Activated CD4-positive, alpha-beta T cell treated with anti-CD3 and anti-CD28 coated beads, Interleukin-10, Interleukin-2, amounts not matched to agents 100 ng/mL and 50 ng/mL, durations not matched to agents 16 hours and 8 hours (primary cell): ENCODE data around the gene DFFB.

Experiments
- DNase-seq: peaks from one replicate; pipeline ENCODE4 v3.0.0-alpha.2; 2020

Gene DFFB

GRCh38 chr1:3879099-3879498 lies 21.8 kb downstream of the DFFB start:
- no peak for DNase-seq

- DNase-seq, result no peak
These were observed 22.6 kb downstream of the DFFB start for GRCh38 chr1:3879787-3880428.

GRCh38 chr1:3880429-3881192 lies 23.3 kb downstream of the DFFB start:
- DNase-seq, result no peak

GRCh38 chr1:3881193-3881480 lies 23.9 kb downstream of the DFFB start:
- no peak for DNase-seq

GRCh38 chr1:3883194-3883925 lies 26.1 kb downstream of the DFFB start:
- no peak for DNase-seq

- DNase-seq, result no peak
These were observed 27.7 kb downstream of the DFFB start for GRCh38 chr1:3884966-3885365.

- no peak for DNase-seq
These were observed 28.3 kb downstream of the DFFB start for GRCh38 chr1:3885611-3886010.

GRCh38 chr1:3886106-3886670 lies 28.9 kb downstream of the DFFB start:
- no peak for DNase-seq

- DNase-seq, result no peak
These were observed 29.4 kb downstream of the DFFB start for GRCh38 chr1:3886691-3887090.

- no peak for DNase-seq
These were observed 31.0 kb downstream of the DFFB start for GRCh38 chr1:3888301-3888700.

- DNase-seq, result peak; percentile 14
These were observed 32.7 kb downstream of the DFFB start for GRCh38 chr1:3889936-3890335.

GRCh38 chr1:3890389-3891328 lies 33.4 kb downstream of the DFFB start:
- DNase-seq, result peak; percentile 68

GRCh38 chr1:3891329-3891865 lies 34.1 kb downstream of the DFFB start:
- no peak for DNase-seq

GRCh38 chr1:3892748-3893147 lies 35.5 kb downstream of the DFFB start:
- DNase-seq, result no peak

- no peak for DNase-seq
These were observed 35.9 kb downstream of the DFFB start for GRCh38 chr1:3893190-3893589.

- no peak for DNase-seq
These were observed 37.5 kb downstream of the DFFB start for GRCh38 chr1:3894626-3895278.

GRCh38 chr1:3895279-3895950 lies 38.1 kb downstream of the DFFB start:
- no peak for DNase-seq

- no peak for DNase-seq
These were observed 38.7 kb downstream of the DFFB start for GRCh38 chr1:3895951-3896325.

GRCh38 chr1:3896396-3897000 lies 39.2 kb downstream of the DFFB start:
- DNase-seq, result no peak

- no peak for DNase-seq
These were observed 41.1 kb downstream of the DFFB start for GRCh38 chr1:3898475-3898735.
